ENCODE data around the gene CDH4. TPM values are rescaled to one million over a fixed set of nuclear protein-coding genes. Genes with fewer than 3 reads are reported as not detected.

The CDH4 gene
- total and polyA plus RNA-seq, 2 donors (not counting 1 experiment from before 2014, with no cell fraction given): not detected

DNA sequence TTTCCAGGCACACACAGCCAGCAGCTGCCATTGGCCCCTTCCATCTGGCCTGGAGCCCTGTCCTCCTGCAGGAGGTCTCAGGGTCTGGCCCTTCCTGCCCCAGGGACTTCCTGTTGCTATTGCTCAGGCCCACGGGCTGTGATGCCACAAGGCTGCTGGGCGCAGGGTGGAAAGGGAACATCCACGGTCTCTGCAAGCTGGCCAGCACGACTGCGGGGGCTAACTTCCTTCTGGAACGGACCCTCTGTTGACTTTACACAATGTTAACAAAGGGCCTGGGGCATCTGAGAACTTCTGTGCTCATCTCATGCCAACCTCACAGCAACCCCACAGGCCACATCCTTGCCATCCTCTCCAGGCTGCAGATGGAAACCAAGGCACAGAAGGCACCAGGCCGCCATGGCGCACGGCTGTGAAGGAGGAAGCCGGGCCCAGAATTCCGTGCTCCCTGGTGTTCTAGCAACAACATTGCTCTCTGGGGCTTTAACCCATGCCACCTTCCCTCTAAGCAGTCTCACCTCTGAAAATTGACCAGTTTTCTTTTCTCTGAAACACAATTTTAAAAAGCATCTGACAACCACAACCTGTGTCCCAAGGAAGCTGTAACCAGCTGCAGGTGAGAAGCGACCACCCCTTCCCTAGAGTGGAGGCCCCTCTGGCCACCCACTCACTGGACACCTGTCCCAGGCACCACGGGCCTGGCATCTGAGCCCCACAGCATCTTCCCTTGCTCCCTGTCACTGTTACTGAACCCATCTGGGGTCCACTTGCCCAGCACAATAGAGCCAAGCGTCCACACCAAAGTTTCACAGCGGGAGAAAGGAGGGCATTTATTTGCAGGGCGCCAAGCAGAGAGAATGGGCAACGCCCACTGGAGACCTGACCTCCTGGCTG is 261.3 kb downstream of the CDH4 start:
- Mint-ChIP-seq H3K4me3 (no peak overlapping the region), H3K27me3 (no peaks in the 10 kb centered on the region), H3K9me3 (ENCODE audit: insufficient read depth) (peaks cover 2% of the 10 kb centered on the region), H3K27ac (no peak overlapping the region), H3K4me1 (no peaks in the 10 kb centered on the region)
- Histone ChIP-seq H3K9ac (ENCODE audit: low read length) (no peak overlapping the region), H4K20me1 (ENCODE audit: control insufficient read depth, insufficient read depth, low read length, poor library complexity, severe bottlenecking) (no peaks in the 10 kb centered on the region), H3K27ac (ENCODE audit: low read length in 2 of 2) (no peak overlapping the region), H3K79me2 (ENCODE audit: control insufficient read depth, insufficient read depth, low read length) (no peaks in the 10 kb centered on the region), H2AFZ (ENCODE audit: insufficient read depth, low read depth, low read length, poor library complexity, severe bottlenecking) (no peak overlapping the region), H3K4me2 (replicated peaks; ENCODE audit: low read depth, low read length, poor library complexity, severe bottlenecking) (no peak overlapping the region), H3K27me3 (replicated peaks in 1 of 4; ENCODE audit: control extremely low read depth in 1 of 4, control insufficient read depth in 3 of 4, insufficient read depth in 4 of 4, low read length in 3 of 4) (no peaks in the 10 kb centered on the region), H3K4me3 (ENCODE audit: control extremely low read depth in 1 of 5, extremely low read depth in 1 of 5, insufficient read depth in 1 of 5, low read depth in 2 of 5, low read length in 4 of 5) (no peak overlapping the region), H3K9me3 (ENCODE audit: control extremely low read depth in 1 of 3, control insufficient read depth in 2 of 3, insufficient read depth in 1 of 3, low read length in 2 of 3) (peaks cover 0 to 24% (median 0%) of the 10 kb centered on the region in 3 donors), H3K36me3 (replicated peaks in 1 of 2; ENCODE audit: control extremely low read depth in 1 of 2, control insufficient read depth in 1 of 2, extremely low read depth in 1 of 2, insufficient read depth in 2 of 2, low read length in 1 of 2) (no peaks in the 10 kb centered on the region), H3K4me1 (ENCODE audit: control insufficient read depth in 2 of 2, insufficient read depth in 2 of 2, low read length in 2 of 2) (no peaks in the 10 kb centered on the region)
- DNase-seq (no peak), ATAC-seq (ENCODE audit: low read depth) (no peak)
- intact Hi-C loops (cut with micrococcal nuclease): no loop called here
- POLR2A ChIA-PET: no interaction called here
- WGBS (ENCODE audit: insufficient coverage): 86% methylated on average over 17 of the region's 17 CpGs
- CTCF ChIA-PET: no interaction called here
- TF ChIP-seq, protein P1, sequence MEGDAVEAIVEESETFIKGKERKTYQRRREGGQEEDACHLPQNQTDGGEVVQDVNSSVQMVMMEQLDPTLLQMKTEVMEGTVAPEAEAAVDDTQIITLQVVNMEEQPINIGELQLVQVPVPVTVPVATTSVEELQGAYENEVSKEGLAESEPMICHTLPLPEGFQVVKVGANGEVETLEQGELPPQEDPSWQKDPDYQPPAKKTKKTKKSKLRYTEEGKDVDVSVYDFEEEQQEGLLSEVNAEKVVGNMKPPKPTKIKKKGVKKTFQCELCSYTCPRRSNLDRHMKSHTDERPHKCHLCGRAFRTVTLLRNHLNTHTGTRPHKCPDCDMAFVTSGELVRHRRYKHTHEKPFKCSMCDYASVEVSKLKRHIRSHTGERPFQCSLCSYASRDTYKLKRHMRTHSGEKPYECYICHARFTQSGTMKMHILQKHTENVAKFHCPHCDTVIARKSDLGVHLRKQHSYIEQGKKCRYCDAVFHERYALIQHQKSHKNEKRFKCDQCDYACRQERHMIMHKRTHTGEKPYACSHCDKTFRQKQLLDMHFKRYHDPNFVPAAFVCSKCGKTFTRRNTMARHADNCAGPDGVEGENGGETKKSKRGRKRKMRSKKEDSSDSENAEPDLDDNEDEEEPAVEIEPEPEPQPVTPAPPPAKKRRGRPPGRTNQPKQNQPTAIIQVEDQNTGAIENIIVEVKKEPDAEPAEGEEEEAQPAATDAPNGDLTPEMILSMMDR (IDR thresholded peaks at IDR 0.05): no peak
- no peak for TF ChIP-seq EZH2 (IDR thresholded peaks at IDR 0.05; ENCODE audit: borderline replicate concordance, insufficient read depth, low read depth, low read length, poor library complexity, severe bottlenecking)

DNA sequence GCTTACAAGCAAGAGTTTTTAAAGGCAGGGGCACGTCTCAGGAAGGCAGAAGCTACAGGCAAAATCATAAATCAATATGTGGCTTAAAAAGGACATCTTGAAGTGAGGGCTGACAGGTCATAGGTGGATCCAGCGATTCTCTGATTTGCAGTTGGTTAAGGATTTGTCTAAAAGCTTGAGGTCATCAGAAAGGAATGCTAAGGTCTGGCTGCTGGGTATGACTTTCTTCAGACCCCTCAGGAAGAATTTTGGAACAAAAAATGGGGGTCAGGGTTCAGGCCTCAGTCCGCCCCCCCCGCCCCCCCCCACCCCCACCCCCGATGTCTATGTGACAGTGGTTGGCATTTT is 261.9 kb downstream of the CDH4 start:
- no peaks in the 10 kb centered on the region for H3K4me1 Mint-ChIP-seq
- H3K4me2 ChIP-seq (replicated peaks; ENCODE audit: low read depth, low read length, poor library complexity, severe bottlenecking): no peak overlapping the region
- H3K9ac ChIP-seq (ENCODE audit: low read length): no peak overlapping the region
- no peak overlapping the region for H3K27ac Mint-ChIP-seq
- DNase-seq (no peak), ATAC-seq (ENCODE audit: low read depth) (no peak)
- H3K36me3 ChIP-seq (replicated peaks in 1 of 2; ENCODE audit: control extremely low read depth in 1 of 2, control insufficient read depth in 1 of 2, extremely low read depth in 1 of 2, insufficient read depth in 2 of 2, low read length in 1 of 2): no peaks in the 10 kb centered on the region
- no peaks in the 10 kb centered on the region for H3K4me1 ChIP-seq (ENCODE audit: control insufficient read depth in 2 of 2, insufficient read depth in 2 of 2, low read length in 2 of 2)
- H3K4me3 Mint-ChIP-seq: no peak overlapping the region
- WGBS (ENCODE audit: insufficient coverage): 81% methylated on average over 2 of the region's 5 CpGs
- peaks cover 6% of the 10 kb centered on the region for H3K9me3 Mint-ChIP-seq (ENCODE audit: insufficient read depth)
- no peak overlapping the region for H3K27ac ChIP-seq (ENCODE audit: low read length in 2 of 2)
- intact Hi-C loops (cut with micrococcal nuclease): no loop called here
- no peaks in the 10 kb centered on the region for H3K27me3 Mint-ChIP-seq
- POLR2A ChIA-PET: no interaction called here
- H3K79me2 ChIP-seq (ENCODE audit: control insufficient read depth, insufficient read depth, low read length): no peaks in the 10 kb centered on the region
- H3K4me3 ChIP-seq (ENCODE audit: control extremely low read depth in 1 of 5, extremely low read depth in 1 of 5, insufficient read depth in 1 of 5, low read depth in 2 of 5, low read length in 4 of 5): no peak overlapping the region
- H3K27me3 ChIP-seq (replicated peaks in 1 of 4; ENCODE audit: control extremely low read depth in 1 of 4, control insufficient read depth in 3 of 4, insufficient read depth in 4 of 4, low read length in 3 of 4): no peaks in the 10 kb centered on the region
- CTCF ChIA-PET: no interaction called here
- H2AFZ ChIP-seq (ENCODE audit: insufficient read depth, low read depth, low read length, poor library complexity, severe bottlenecking): no peak overlapping the region
- H4K20me1 ChIP-seq (ENCODE audit: control insufficient read depth, insufficient read depth, low read length, poor library complexity, severe bottlenecking): no peaks in the 10 kb centered on the region
- TF ChIP-seq EZH2 (IDR thresholded peaks at IDR 0.05; ENCODE audit: borderline replicate concordance, insufficient read depth, low read depth, low read length, poor library complexity, severe bottlenecking): no peak
- TF ChIP-seq, protein P1 (IDR thresholded peaks at IDR 0.05): no peak
- H3K9me3 ChIP-seq (ENCODE audit: control extremely low read depth in 1 of 3, control insufficient read depth in 2 of 3, insufficient read depth in 1 of 3, low read length in 2 of 3): peaks cover 0 to 18% (median 0%) of the 10 kb centered on the region in 3 donors

Measured in B cell (primary cell).